HG02759 (cell line): ENCODE data around the gene TRIM65.
"Not testable (repeated sequence)": the region's sequence is repeated elsewhere in the genome, so short reads cannot be mapped to it uniquely, and the experiment has no call there.

Experiments used
- ATAC-seq: cut with Tn5 transposase; IDR thresholded peaks from one replicate; pipeline ENCODE4 v1.9.1; 2021; ENCODE audit warnings: mild to moderate bottlenecking, moderate library complexity; ENCODE audit not compliant: unreplicated experiment

TRIM65 gene

GRCh38 chr17:75854881-75855309 lies 41.9 kb downstream of the TRIM65 start:
- ATAC-seq, result no peak

- no peak for ATAC-seq
Observed at GRCh38 chr17:75854101-75854748, 42.5 kb downstream of the TRIM65 start.

- ATAC-seq, result no peak
Observed at GRCh38 chr17:75853433-75853832, 43.3 kb downstream of the TRIM65 start.

- ATAC-seq, result not testable (repeated sequence)
Observed at GRCh38 chr17:75851693-75851991, 45.1 kb downstream of the TRIM65 start.

DNA sequence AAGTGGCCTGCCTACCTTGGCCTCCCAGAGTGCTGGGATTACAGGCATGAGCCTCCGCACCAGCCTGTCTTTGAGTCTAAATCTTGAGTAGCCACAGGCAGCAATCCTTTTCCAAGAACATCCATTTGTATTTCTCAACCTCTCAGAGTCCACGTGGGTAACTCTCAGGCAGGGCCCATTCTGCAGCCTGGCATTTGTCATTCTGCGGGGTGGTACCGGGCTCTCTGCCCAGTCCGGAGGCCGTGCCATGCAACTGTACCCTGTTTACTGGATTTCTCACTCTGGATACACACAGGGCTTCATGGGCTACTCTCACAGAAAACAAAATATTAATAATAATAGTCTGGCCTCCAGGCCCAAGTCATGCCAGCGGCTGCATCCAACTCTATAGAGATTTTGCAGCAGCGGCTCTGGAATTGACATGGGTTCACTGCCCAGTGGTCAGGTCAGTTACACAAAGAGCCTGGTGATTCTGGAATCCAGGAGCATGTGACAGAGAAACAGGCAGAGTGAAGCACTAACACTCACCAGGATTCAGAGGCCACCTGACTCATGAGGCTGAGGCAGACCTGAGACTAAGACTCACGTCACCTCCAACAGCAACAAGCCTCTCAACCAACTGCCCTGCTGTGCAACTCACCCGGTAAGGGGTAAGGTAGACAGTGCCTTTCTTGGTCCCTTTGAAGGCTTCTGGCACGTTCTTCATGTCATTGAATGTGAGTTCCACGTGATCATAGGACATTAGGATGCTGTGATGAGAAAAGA lies 45.6 kb downstream of the TRIM65 start:
- no peak for ATAC-seq

DNA sequence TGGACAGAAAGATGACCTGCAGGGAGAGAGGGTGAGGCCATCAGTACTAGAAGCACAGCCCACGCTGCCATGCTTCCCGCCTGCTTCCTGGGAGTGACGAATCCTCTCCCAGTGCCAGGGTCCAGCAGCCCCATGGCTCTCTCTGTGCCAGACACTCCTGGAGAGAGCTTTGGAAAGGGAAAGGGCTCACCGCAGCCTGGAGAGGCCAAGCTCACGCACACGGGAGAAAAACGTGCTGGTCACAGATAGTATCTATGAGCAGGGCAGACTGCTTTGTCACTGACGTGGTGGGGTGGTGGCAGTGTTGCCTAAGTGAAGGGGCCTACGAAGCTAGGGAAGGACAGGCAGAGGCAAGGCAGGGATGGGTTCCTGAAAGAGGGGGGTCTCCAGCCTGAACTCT lies 47.0 kb downstream of the TRIM65 start:
- ATAC-seq, result no peak

- ATAC-seq, result no peak
Observed at GRCh38 chr17:75849279-75849646, 47.5 kb downstream of the TRIM65 start.

GRCh38 chr17:75848523-75849278 lies 48.0 kb downstream of the TRIM65 start:
- ATAC-seq, result no peak

- ATAC-seq, result no peak
Observed at GRCh38 chr17:75847614-75848522, 48.9 kb downstream of the TRIM65 start.

GRCh38 chr17:75846692-75847613 lies 49.8 kb downstream of the TRIM65 start:
- ATAC-seq, result no peak

GRCh38 chr17:75845933-75846691 lies 50.6 kb downstream of the TRIM65 start:
- no peak for ATAC-seq

GRCh38 chr17:75845058-75845711 lies 51.6 kb downstream of the TRIM65 start:
- peak; percentile 83 for ATAC-seq

DNA sequence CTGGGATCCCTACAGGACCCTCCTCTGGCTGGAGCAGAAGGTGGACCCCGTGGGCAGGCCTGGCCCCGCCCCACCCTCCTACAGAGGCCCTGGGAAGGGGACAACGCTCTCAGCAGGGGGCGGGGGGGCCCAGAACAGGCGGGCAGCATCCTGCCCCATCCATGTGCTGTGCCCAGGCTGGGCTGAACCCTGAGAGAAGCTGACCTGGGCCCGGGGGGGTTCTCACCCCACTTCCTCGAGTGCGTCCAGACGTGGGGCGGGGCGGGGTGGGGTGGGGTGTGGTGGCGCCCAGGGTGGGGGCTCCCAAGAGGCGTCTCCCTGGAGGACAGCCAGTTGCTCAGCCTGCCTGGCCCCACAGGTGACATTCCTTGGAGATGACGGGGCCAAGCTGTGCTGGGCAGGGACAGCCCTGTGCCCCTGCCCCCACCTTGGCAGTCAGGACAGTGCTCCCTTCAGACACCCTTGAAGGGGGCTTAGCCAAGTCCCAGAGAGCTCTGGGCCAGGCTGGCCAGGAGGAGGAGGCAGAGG lies 52.2 kb downstream of the TRIM65 start:
- ATAC-seq, result peak; percentile 11

- no peak for ATAC-seq
Observed at GRCh38 chr17:75843577-75844529, 52.9 kb downstream of the TRIM65 start, which contains the start of gene UNC13D. Gene UNC13D, minus strand, starts transcription at chr17:75844404. Its CDS starts 67 bp downstream, at chr17:75844337.

- no peak for ATAC-seq
Observed at GRCh38 chr17:75842963-75843576, 53.7 kb downstream of the TRIM65 start.

GRCh38 chr17:75842411-75842810 lies 54.3 kb downstream of the TRIM65 start:
- ATAC-seq, result no peak

- no peak for ATAC-seq
Observed at GRCh38 chr17:75840799-75841164, 56.0 kb downstream of the TRIM65 start.
